Tibial artery (tissue), 4 donors: Measurements from ENCODE around the gene KIF7.

Experiments
- DNase-seq, 2 donors: peaks; one replicate each; pipeline ENCODE4 v3.0.0-alpha.2; 2019
- H3K27ac ChIP-seq, 2 donors: fragments of 200-600 bp; sonication (generic) in 1 of 2; 1 replicate in 1 of 2; 2 replicates in 1 of 2; pipeline ENCODE4 v1.5.1; 2018 to 2019; ENCODE audit warnings: mild to moderate bottlenecking in 1 of 2
- H3K27me3 ChIP-seq, 2 donors: fragments of 200-600 bp; sonication (generic) in 1 of 2; one replicate each; pipeline versions ENCODE4 v1.5.1 to v1.6.0; 2016 to 2019
- H3K36me3 ChIP-seq, 3 donors: fragments of 200-600 bp; sonication (generic) in 2 of 3; one replicate each; pipeline ENCODE4 v1.5.1; 2016 to 2019; ENCODE audit warnings: mild to moderate bottlenecking in 2 of 3
- H3K4me1 ChIP-seq, 4 donors: fragments of 200-600 bp; sonication (generic) in 2 of 4; 1 replicate in 3 of 4; 2 replicates in 1 of 4; pipeline ENCODE4 v1.5.1; 2016 to 2019
- H3K4me3 ChIP-seq, 2 donors: fragments of 200-600 bp; sonication (generic) in 1 of 2; 1 replicate in 1 of 2; 2 replicates in 1 of 2; pipeline ENCODE4 v1.5.1; 2018 to 2019; ENCODE audit warnings: mild to moderate bottlenecking in 2 of 2
- H3K9me3 ChIP-seq, 3 donors: fragments of 200-600 bp; sonication (generic) in 1 of 3; one replicate each; pipeline ENCODE4 v1.5.1; 2016 to 2019
- intact Hi-C: fragments of 100-400 bp; cut with DNase I; formaldehyde crosslinking; loops from one replicate; pipeline ENCODE4 v1.15.0; 2023; ENCODE audit warnings: low total_unique reads
- TF ChIP-seq, protein P1 (sequence below), 2 experiments: fragments of 200-600 bp in 1 of 2; fragments of 450-650 bp in 1 of 2; IDR thresholded peaks; one replicate each; pipeline ENCODE4 v1.5.1; 2017 to 2019; ENCODE audit warnings: antibody characterized with exemption in 2 of 2, mild to moderate bottlenecking in 1 of 2, moderate library complexity in 1 of 2

The KIF7 gene, protein sequence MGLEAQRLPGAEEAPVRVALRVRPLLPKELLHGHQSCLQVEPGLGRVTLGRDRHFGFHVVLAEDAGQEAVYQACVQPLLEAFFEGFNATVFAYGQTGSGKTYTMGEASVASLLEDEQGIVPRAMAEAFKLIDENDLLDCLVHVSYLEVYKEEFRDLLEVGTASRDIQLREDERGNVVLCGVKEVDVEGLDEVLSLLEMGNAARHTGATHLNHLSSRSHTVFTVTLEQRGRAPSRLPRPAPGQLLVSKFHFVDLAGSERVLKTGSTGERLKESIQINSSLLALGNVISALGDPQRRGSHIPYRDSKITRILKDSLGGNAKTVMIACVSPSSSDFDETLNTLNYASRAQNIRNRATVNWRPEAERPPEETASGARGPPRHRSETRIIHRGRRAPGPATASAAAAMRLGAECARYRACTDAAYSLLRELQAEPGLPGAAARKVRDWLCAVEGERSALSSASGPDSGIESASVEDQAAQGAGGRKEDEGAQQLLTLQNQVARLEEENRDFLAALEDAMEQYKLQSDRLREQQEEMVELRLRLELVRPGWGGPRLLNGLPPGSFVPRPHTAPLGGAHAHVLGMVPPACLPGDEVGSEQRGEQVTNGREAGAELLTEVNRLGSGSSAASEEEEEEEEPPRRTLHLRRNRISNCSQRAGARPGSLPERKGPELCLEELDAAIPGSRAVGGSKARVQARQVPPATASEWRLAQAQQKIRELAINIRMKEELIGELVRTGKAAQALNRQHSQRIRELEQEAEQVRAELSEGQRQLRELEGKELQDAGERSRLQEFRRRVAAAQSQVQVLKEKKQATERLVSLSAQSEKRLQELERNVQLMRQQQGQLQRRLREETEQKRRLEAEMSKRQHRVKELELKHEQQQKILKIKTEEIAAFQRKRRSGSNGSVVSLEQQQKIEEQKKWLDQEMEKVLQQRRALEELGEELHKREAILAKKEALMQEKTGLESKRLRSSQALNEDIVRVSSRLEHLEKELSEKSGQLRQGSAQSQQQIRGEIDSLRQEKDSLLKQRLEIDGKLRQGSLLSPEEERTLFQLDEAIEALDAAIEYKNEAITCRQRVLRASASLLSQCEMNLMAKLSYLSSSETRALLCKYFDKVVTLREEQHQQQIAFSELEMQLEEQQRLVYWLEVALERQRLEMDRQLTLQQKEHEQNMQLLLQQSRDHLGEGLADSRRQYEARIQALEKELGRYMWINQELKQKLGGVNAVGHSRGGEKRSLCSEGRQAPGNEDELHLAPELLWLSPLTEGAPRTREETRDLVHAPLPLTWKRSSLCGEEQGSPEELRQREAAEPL (N-terminal part only)

DNA sequence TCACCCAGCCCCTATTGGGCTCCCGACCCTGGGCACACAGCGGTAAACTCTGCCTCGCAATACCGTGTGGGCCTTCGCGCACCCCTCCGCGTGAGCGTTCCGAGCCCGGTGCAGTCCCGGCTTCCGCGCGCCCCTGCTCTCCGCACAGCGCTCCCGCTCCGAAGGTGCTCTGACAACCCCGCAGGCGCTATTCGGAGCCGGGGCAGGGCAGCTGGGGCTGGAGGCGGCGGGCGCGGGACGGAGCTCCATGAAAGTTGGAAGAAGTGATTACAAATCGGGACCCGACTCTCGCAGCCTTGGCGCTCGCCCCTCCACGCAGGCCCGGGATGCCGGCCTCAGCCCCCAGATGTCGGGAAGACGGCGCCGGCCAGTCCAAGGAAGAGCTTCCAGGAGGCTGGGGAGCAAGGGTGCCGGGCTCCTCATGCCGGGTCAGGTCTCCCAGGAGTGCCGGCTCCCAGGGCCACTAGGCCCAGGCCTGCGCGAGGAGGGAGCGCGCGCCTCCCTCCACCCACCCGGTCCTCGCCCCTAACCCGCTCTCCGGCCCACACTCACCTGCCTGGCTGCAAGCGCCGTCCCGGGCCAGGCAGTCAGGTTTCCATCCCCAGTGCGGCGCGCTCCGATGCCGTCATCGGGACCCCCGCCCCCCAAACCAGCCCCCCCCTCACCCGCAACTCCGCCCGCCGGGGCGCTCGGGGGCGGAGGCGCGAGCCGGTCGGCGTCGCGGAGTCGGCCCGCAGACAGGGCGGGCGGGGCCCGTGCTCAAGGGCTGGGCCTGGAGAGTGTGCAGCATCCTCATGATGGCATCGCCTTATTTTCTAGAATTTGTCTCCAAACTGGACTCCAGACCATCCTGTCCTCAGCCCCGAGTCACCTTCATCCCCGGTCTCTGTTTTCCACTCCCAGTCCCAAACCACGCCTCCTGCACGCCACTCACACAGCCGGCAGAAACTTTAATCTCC, at the start of gene KIF7:
Gene KIF7 (minus strand): TSS at position 621 of the 959 bp plus-strand sequence. CDS start 2,537 bp downstream, outside the sequence.
- DNase-seq: peak in 1 of 2 donors; percentile 23
- TF ChIP-seq, protein P1, sequence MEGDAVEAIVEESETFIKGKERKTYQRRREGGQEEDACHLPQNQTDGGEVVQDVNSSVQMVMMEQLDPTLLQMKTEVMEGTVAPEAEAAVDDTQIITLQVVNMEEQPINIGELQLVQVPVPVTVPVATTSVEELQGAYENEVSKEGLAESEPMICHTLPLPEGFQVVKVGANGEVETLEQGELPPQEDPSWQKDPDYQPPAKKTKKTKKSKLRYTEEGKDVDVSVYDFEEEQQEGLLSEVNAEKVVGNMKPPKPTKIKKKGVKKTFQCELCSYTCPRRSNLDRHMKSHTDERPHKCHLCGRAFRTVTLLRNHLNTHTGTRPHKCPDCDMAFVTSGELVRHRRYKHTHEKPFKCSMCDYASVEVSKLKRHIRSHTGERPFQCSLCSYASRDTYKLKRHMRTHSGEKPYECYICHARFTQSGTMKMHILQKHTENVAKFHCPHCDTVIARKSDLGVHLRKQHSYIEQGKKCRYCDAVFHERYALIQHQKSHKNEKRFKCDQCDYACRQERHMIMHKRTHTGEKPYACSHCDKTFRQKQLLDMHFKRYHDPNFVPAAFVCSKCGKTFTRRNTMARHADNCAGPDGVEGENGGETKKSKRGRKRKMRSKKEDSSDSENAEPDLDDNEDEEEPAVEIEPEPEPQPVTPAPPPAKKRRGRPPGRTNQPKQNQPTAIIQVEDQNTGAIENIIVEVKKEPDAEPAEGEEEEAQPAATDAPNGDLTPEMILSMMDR (IDR thresholded peaks at IDR 0.05): no peak
- H3K4me1 ChIP-seq: peaks cover 0 to 15% (median 8%) of the 10 kb centered on the region in 4 donors
- no peaks in the 10 kb centered on the region for H3K27me3 ChIP-seq
- peaks cover 0 to 12% (median 0%) of the 10 kb centered on the region in 3 donors for H3K36me3 ChIP-seq
- peak within 1 kb of the TSS; percentile 72 to 73 for H3K27ac ChIP-seq
- no peaks in the 10 kb centered on the region for H3K9me3 ChIP-seq
- intact Hi-C loops: no loop called here
- H3K4me3 ChIP-seq: peak within 1 kb of the TSS; percentile 62 to 89

DNA sequence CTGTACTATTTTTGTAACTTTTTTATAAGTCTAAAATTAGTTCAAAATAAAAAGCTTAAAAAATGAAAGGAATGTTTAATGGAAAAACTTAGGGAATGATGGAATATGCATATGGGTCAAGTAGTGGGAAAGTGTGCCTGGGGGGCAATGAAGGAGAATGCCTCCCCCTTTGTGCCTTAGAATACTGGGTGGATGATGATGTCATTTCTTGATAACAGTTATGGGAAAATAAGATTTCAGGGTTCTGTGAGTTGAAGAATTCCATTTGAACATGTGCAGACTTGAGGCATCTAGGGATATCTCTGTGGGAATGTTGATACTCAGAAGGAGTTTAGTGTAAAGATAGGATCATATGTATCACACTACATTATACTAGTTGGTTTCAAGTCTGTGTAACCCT, 49.1 kb upstream of the KIF7 start:
- intact Hi-C loops: loop anchor here (10.0 kb wide), 1 partner anchor 60 kb away; no protein-coding TSS in a partner anchor
- Histone ChIP-seq H3K36me3 (no peaks in the 10 kb centered on the region), H3K4me3 (no peak overlapping the region), H3K27ac (no peak overlapping the region), H3K9me3 (no peaks in the 10 kb centered on the region), H3K27me3 (peaks cover 0 to 3% of the 10 kb centered on the region in 2 donors), H3K4me1 (peaks cover 0 to 16% (median 3%) of the 10 kb centered on the region in 4 donors)
- TF ChIP-seq, protein P1 (IDR thresholded peaks at IDR 0.05): no peak
- no peak for DNase-seq

DNA sequence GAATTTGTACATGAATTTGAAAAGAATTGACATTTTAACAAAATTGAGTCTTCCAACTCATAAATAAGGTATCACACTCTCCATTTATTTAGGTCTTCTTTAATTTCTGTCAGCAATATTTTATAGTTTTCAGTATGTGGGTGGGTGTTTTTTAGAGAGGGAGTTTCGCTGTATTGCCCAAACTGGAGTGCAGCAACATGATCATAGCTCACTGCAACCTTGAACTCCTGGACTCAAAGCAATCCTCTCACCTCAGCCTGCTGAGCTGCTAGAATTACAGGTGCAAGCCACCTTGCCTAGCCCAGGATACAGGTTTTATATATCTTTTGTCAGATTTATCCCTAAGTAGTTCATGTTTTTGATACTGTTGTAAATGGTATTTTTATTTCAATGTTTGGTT, 39.9 kb upstream of the KIF7 start:
- H3K4me1 ChIP-seq: peaks cover 0 to 5% (median 1%) of the 10 kb centered on the region in 4 donors

DNA sequence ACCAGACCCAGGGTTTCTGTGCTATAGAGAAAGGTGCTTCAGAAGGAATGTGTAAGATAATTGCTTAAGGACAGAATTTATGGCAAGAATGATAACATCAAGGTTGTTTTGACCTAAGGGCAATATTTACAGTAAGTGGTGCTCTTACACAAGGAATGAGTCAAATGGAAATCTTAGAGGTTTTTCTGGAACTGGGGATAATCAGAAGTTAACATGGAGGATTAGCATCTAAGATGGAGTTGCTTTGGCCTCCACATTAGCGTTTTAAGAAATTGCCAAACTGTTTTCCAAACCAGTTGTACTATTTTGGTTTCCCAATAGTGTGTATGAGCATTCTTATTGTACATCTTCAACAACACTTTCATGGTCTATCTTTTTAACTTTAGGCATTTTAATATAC, 38.4 kb upstream of the KIF7 start:
- H3K9me3 ChIP-seq: no peaks in the 10 kb centered on the region
- intact Hi-C loops: no loop called here
- peaks cover 0 to 9% (median 5%) of the 10 kb centered on the region in 4 donors for H3K4me1 ChIP-seq
- no peak for DNase-seq
- no peak overlapping the region for H3K4me3 ChIP-seq
- no peak overlapping the region for H3K27ac ChIP-seq
- TF ChIP-seq, protein P1 (IDR thresholded peaks at IDR 0.05): no peak
- no peaks in the 10 kb centered on the region for H3K27me3 ChIP-seq
- no peaks in the 10 kb centered on the region for H3K36me3 ChIP-seq

More for the DNA sequence above, 39.9 kb upstream of the KIF7 start:
- Histone ChIP-seq H3K27ac (no peak overlapping the region), H3K4me3 (no peak overlapping the region), H3K36me3 (no peaks in the 10 kb centered on the region), H3K9me3 (no peaks in the 10 kb centered on the region), H3K27me3 (peaks cover 0 to 2% of the 10 kb centered on the region in 2 donors)
- intact Hi-C loops: no loop called here
- DNase-seq: no peak
- TF ChIP-seq, protein P1 (IDR thresholded peaks at IDR 0.05): no peak
